Transverse colon (tissue), 3 donors: ENCODE results near the gene UROD.

Experiments used
- POLR2A ChIP-seq: fragments of 450-650 bp; IDR thresholded peaks from one replicate; pipeline ENCODE4 v1.6.1; 2016; ENCODE audit warnings: antibody characterized with exemption, mild to moderate bottlenecking, moderate library complexity
- POLR2AphosphoS5 ChIP-seq, 3 donors: sonication (generic); formaldehyde crosslinking; IDR thresholded peaks; one replicate each; pipeline ENCODE4 v1.6.1; 2016; ENCODE audit warnings: antibody characterized with exemption in 3 of 3

- no peak for TF ChIP-seq POLR2A
- TF ChIP-seq POLR2AphosphoS5 (IDR thresholded peaks at IDR 0.05), result no peak
Measured at GRCh38 chr1:45009296-45009865, 2.7 kb upstream of the UROD start.
